HG03280 (cell line): Measurements from ENCODE around the gene ANKIB1.
"Not testable (repeated sequence)": the region's sequence is repeated elsewhere in the genome, so short reads cannot be mapped to it uniquely, and the experiment has no call there.

Experiments
- ATAC-seq: cut with Tn5 transposase; IDR thresholded peaks from one replicate; pipeline ENCODE4 v1.9.1; 2021; ENCODE audit warnings: mild to moderate bottlenecking, moderate library complexity; ENCODE audit not compliant: unreplicated experiment

The ANKIB1 gene

GRCh38 chr7:92245487-92246359 is at the start of gene ANKIB1, which contains the start of gene KRIT1:
Gene ANKIB1, plus strand, starts transcription at chr7:92245974. Its CDS starts 49,005 bp downstream, at chr7:92294979.
Gene KRIT1, minus strand, starts transcription at chr7:92245914. Its CDS starts 3,779 bp downstream, at chr7:92242135.
- ATAC-seq, result peak; percentile 80

GRCh38 chr7:92200791-92201190 is 45.0 kb upstream of the ANKIB1 start:
- ATAC-seq, result no peak

GRCh38 chr7:92205987-92206386 is 39.8 kb upstream of the ANKIB1 start:
- no peak for ATAC-seq

GRCh38 chr7:92206672-92207071 is 39.1 kb upstream of the ANKIB1 start:
- no peak for ATAC-seq

- no peak for ATAC-seq
Measured at GRCh38 chr7:92221766-92222165, 24.0 kb upstream of the ANKIB1 start.

GRCh38 chr7:92226981-92227380 is 18.8 kb upstream of the ANKIB1 start:
- ATAC-seq, result no peak

GRCh38 chr7:92228100-92228499 is 17.7 kb upstream of the ANKIB1 start:
- ATAC-seq, result no peak

GRCh38 chr7:92228742-92229141 is 17.0 kb upstream of the ANKIB1 start:
- ATAC-seq, result no peak

GRCh38 chr7:92230547-92230946 is 15.2 kb upstream of the ANKIB1 start:
- ATAC-seq, result no peak

- ATAC-seq, result no peak
Measured at GRCh38 chr7:92242972-92243371, 2.8 kb upstream of the ANKIB1 start.

- ATAC-seq, result peak; percentile 1
Measured at GRCh38 chr7:92244808-92245486, 827 bp upstream of the ANKIB1 start.

GRCh38 chr7:92246360-92247101 is 757 bp downstream of the ANKIB1 start:
- peak; percentile 31 for ATAC-seq

- no peak for ATAC-seq
Measured at GRCh38 chr7:92250603-92251002, 4.8 kb downstream of the ANKIB1 start.

GRCh38 chr7:92251181-92251580 is 5.4 kb downstream of the ANKIB1 start:
- ATAC-seq, result no peak

- no peak for ATAC-seq
Measured at GRCh38 chr7:92253251-92253650, 7.5 kb downstream of the ANKIB1 start.

GRCh38 chr7:92254800-92255199 is 9.0 kb downstream of the ANKIB1 start:
- not testable (repeated sequence) for ATAC-seq

- no peak for ATAC-seq
Measured at GRCh38 chr7:92255308-92255707, 9.5 kb downstream of the ANKIB1 start.

- no peak for ATAC-seq
Measured at GRCh38 chr7:92259062-92259461, 13.3 kb downstream of the ANKIB1 start.

GRCh38 chr7:92259610-92260247 is 14.0 kb downstream of the ANKIB1 start:
- no peak for ATAC-seq

GRCh38 chr7:92260248-92260781 is 14.5 kb downstream of the ANKIB1 start:
- no peak for ATAC-seq
